ENCODE measurements around the gene FREY1.

The FREY1 gene

GRCh38 chr11:45928535-45929215 lies 21.6 kb upstream of the FREY1 start:
- no peak for DNase-seq

DNA sequence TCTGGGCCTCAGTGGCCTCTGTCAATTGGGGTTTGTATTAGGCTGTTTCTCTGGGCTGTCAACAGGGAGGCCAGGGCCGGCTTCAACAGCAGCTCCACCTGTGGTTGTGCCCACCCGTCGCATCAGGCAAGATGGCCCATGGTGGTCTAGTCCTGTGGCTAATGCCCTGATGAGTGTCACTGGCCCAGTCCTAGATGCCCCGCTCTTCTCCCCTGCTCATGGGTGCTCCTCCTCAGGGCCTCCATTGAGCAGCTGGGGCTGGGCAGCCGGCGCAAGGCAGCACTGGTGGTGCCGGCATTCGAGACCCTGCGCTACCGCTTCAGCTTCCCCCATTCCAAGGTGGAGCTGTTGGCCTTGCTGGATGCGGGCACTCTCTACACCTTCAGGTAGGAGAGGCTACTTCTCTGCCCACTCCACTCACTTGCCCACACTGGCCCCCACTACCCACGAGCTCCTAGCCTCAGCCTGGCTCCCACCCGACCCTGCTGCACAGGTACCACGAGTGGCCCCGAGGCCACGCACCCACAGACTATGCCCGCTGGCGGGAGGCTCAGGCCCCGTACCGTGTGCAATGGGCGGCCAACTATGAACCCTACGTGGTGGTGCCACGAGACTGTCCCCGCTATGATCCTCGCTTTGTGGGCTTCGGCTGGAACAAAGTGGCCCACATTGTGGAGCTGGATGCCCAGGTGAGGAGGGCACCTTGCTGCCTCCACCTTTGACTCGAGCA lies 20.8 kb upstream of the FREY1 start:
- DNase-seq = no peak

DNA sequence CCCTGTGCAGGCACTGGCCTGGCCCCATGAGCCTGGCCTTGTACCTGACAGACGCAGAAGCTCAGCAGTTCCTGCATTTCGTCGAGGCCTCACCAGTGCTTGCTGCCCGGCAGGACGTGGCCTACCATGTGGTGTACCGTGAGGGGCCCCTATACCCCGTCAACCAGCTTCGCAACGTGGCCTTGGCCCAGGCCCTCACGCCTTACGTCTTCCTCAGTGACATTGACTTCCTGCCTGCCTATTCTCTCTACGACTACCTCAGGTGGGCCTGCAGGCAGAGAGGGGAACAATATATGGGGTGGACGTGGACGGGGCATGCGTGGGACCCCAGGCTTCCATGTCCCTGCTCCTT lies 20.2 kb upstream of the FREY1 start:
- no peak for DNase-seq

GRCh38 chr11:45926536-45927331 lies 19.7 kb upstream of the FREY1 start:
- DNase-seq = no peak

DNA sequence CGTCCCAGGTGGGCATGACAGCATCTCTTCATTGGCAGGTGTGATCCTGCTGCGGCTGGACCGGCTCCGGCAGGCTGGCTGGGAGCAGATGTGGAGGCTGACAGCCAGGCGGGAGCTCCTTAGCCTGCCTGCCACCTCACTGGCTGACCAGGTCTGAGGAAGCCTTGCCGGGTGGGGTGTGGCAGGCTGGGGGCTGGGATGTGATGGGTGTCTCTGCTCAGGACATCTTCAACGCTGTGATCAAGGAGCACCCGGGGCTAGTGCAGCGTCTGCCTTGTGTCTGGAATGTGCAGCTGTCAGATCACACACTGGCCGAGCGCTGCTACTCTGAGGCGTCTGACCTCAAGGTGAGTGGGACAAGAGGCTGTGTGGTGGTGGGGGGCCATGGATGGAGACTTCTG lies 18.9 kb upstream of the FREY1 start:
- DNase-seq = no peak

GRCh38 chr11:45925550-45925949 lies 18.5 kb upstream of the FREY1 start:
- DNase-seq = no peak

GRCh38 chr11:45924927-45925326 lies 17.9 kb upstream of the FREY1 start:
- no peak for DNase-seq

GRCh38 chr11:45924036-45924915 lies 17.2 kb upstream of the FREY1 start:
- no peak for DNase-seq

GRCh38 chr11:45922425-45923082 lies 15.5 kb upstream of the FREY1 start, which contains the start of gene LARGE2:
Gene LARGE2 (plus strand): TSS chr11:45922656. CDS start chr11:45922883, 227 bp downstream.
- no peak for DNase-seq

- DNase-seq = no peak
Observed at GRCh38 chr11:45921561-45922424, 14.7 kb upstream of the FREY1 start.

DNA sequence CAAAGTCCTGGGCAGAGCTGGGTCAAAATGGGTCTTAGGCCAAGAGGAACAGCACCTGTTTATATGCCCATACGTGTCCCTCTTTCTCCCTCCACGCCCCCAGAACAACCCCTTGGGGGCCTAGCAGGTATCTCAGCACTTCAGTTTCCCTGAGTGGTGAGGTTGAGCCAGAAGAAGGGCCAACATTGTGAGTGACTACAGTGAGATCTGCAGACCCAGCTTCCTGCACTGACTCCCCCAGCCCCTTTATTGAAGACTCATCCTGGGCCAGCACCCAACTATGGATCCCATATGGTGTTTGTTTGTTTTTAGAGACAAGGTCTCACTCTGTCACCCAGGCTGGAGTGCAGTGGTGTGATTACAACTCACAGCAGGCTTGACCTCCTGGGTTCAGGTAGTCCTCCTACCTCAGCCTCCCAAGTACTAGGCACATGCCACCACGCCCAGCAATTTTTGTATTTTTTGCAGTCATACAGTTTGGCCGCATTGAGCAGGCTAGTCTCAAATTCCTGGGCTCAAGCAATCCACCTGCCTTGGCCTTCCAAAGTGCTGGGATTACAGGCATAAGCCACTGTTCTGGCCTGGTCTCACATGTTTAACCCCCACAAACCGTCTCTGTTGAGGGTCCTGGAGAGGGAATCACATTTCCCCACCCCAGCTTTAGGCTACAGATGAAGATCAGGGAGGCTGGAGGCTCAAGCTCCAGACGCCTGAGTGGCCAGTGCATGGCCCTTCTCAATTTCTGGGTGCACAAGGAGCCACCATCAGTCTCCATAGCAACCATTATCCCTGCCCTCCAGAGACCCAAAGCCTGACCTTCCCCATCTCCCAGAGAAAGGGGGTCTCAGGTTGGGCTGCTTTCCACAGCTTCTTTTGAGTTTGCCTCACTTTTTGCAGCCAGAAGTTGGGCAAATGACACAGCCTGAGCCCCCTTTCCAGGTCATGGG lies 13.7 kb upstream of the FREY1 start:
- DNase-seq = no peak

DNA sequence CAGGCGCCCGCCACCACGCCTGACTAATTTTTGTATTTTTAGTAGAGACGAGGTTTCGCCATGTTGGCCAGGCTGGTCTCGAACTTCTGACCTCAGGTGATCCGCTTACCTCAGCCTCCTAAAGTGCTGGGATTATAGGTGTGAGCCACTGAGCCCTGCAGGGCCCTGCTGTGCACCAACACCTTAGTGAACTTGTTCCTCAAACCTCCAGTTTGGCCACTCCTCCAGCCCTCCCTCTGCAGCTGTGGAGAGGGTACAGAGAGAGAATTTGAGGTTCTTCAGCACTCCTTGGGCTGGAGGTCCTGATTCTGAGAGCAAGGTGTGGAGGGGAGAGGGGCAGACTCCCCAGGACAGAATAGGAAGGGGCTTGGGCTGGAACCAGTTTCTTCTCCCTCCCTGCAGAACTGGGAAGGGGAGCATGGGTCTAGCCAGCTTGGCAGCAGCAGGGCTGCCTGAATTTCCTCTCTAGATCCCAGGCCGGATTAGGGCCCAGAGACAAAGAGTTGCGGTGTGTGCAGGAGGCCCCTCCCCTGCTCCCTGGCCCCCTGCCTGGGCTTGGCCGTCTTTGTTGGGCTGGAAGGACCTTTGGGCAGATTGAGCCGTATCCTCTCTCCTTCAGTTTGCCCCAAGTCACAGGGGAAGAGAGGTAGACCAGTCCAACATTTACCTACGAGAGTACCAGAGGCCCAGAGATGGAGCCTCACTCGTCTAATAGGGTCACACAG lies 12.9 kb upstream of the FREY1 start:
- DNase-seq = no peak

DNA sequence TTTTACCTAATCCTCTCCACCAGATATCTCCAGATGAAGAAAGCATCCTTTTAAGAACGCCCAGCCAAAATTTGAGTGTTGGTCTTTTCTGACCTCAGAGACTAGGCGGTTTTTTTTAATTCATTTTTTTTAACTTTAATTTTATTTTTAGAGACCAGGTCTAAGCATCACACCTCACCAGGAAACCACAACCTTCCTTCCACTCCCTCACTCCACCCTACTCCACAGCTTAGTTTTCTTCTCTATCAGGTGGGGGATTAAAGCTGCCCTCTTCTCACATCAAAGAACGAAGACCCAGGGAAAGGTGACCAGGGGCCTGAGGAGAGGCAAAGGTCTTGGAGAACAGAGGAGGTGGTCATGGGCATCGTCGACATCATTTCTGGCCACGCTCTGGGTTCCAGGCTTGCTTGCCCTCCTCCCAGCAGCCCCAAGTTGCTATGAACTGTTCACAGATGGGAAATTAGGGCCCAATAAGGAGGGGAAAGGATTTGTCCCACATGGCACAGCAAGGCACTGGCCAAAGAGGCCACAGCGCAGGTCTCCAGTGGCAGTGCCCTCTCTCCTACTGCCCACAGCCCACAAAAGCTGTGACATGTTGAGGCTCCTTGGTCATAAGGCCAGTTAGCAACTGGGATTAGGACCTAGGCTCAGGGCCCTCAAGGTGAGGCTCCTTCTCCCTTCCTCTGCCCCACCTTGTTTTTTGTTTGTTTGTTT lies 12.0 kb upstream of the FREY1 start:
- no peak for DNase-seq

- peak; percentile 71 for DNase-seq
Observed at GRCh38 chr11:45918331-45918941, 11.4 kb upstream of the FREY1 start.

DNA sequence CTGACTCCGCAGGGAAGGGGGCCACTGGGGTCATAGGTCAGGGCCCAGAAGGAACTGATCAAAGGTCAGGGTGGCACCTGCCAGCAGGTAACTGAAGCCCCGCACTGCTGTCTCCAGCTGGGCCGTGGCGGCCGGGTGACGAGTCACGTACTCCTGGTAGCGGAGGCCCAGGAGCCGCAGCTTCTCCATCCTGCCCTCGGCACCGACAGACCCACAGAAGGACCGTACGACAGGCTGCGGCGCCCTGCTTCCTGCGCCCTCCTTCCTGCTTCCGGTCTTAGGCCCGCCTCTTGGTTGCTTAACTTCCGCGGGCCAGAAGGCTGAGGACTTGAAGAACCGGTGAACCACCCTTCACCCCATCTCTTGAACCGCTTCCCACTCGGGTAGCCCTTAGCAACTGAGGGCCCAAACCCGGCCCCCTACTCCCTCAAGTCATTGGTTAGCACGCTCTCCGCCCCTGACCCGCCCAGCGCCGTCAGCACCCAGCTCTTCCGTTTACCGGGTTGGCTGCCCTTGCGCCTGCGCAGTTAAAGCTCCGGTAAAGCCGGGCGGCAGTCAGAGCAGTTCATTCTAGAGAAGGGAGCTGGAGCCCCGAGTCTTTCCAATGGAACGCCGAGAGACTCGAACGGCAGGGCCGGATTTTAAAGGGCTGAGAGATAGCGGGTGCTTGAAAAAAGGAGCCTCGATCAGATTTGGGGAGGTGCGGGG lies 10.7 kb upstream of the FREY1 start, which contains the start of gene PEX16:
TSS of gene PEX16 (minus strand) at position 255 of the 708 bp plus-strand sequence. CDS start at position 189, 66 bp downstream.
- DNase-seq = peak; percentile 96

GRCh38 chr11:45917286-45917622 lies 10.2 kb upstream of the FREY1 start:
- DNase-seq = peak; percentile 30

- DNase-seq = no peak
Observed at GRCh38 chr11:45915446-45915845, 8.4 kb upstream of the FREY1 start.

Data from stimulated activated CD4-positive, alpha-beta T cell treated with anti-CD3 and anti-CD28 coated beads, Interleukin-4, amount 100 ng/mL, for 24 hours (primary cell).